Immature natural killer cell (primary cell): ENCODE data around the gene ARHGEF16. TPM values are rescaled to one million over a fixed set of nuclear protein-coding genes. Genes with fewer than 3 reads are reported as not detected.

Experiments used
- DNase-seq, 3 donors: peaks; one replicate each; pipeline ENCODE4 v3.0.0; 2022; ENCODE audit warnings: mixed read lengths in 1 of 3
- H3K27ac Mint-ChIP-seq, 6 donors: one replicate each; pipeline ENCODE4 v1.8.0; 2020; ENCODE audit warnings: mixed read lengths in 6 of 6, mild to moderate bottlenecking in 5 of 6, inconsistent platforms in 4 of 6, moderate library complexity in 3 of 6
- H3K27me3 Mint-ChIP-seq, 3 donors: one replicate each; pipeline ENCODE4 v1.8.0; 2020 to 2021; ENCODE audit warnings: low read depth in 3 of 3, mild to moderate bottlenecking in 3 of 3, mixed read lengths in 3 of 3, moderate library complexity in 3 of 3, inconsistent platforms in 1 of 3
- H3K36me3 Mint-ChIP-seq, 3 donors: one replicate each; pipeline ENCODE4 v1.8.0; 2020; ENCODE audit warnings: mixed read lengths in 3 of 3, inconsistent platforms in 2 of 3, mild to moderate bottlenecking in 2 of 3
- H3K4me1 Mint-ChIP-seq, 2 donors: one replicate each; pipeline ENCODE4 v1.8.0; 2020; ENCODE audit warnings: inconsistent platforms in 2 of 2, mild to moderate bottlenecking in 2 of 2, mixed read lengths in 2 of 2, moderate library complexity in 1 of 2
- H3K4me3 Mint-ChIP-seq, 5 donors: one replicate each; pipeline ENCODE4 v1.8.0; 2020; ENCODE audit warnings: mild to moderate bottlenecking in 5 of 5, mixed read lengths in 5 of 5, inconsistent platforms in 3 of 5, moderate library complexity in 3 of 5
- H3K9me3 Mint-ChIP-seq, 6 donors: one replicate each; pipeline ENCODE4 v1.8.0; 2020; ENCODE audit warnings: mild to moderate bottlenecking in 6 of 6, mixed read lengths in 6 of 6, inconsistent platforms in 4 of 6, moderate library complexity in 3 of 6
- polyA plus RNA-seq, 3 donors: library from polyadenylated mRNA; unstranded; fragments of 300-500 nt; fragmentation: Illumina TruSeq; gene quantifications; one replicate each; pipeline ENCODE4 v1.2.3, GENCODE V29; 2021

Gene ARHGEF16
- polyA plus RNA-seq, 3 donors from 2014 or later = not detected

- Mint-ChIP-seq H3K27me3 (no peaks in the 10 kb centered on the region), H3K27ac (no peak overlapping the region), H3K36me3 (no peaks in the 10 kb centered on the region), H3K4me3 (no peak overlapping the region), H3K4me1 (no peaks in the 10 kb centered on the region), H3K9me3 (no peaks in the 10 kb centered on the region)
- no peak for DNase-seq
These were observed 45.9 kb downstream of the ARHGEF16 start for GRCh38 chr1:3500265-3500835.

DNA sequence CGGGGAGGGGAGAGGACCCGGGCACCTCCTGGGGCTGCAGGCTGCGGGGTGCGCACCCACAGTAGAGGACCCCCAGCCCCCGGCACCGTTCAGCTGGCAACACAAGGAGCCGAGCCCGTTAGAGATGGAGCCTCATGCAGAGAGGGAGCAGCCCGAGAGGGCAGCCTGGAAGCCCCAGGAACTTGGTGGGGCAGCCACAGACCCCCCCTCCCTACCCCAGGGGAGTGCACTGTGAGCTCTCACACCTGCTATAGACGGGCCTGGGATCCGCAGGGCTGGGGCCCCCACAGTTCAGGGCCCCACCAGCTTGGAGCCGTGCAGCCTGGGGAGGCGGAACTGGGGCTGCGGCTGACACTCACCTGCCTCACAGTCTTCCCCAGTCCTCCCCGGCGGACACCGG lies 47.0 kb downstream of the ARHGEF16 start:
- no peak for DNase-seq
- H3K4me3 Mint-ChIP-seq = no peak overlapping the region
- no peaks in the 10 kb centered on the region for H3K4me1 Mint-ChIP-seq
- no peaks in the 10 kb centered on the region for H3K9me3 Mint-ChIP-seq
- no peaks in the 10 kb centered on the region for H3K36me3 Mint-ChIP-seq
- no peaks in the 10 kb centered on the region for H3K27me3 Mint-ChIP-seq
- H3K27ac Mint-ChIP-seq = no peak overlapping the region

- H3K4me3 Mint-ChIP-seq = no peak overlapping the region
- H3K9me3 Mint-ChIP-seq = no peaks in the 10 kb centered on the region
- H3K4me1 Mint-ChIP-seq = no peaks in the 10 kb centered on the region
- no peak overlapping the region for H3K27ac Mint-ChIP-seq
- DNase-seq = no peak
- H3K27me3 Mint-ChIP-seq = no peaks in the 10 kb centered on the region
- no peaks in the 10 kb centered on the region for H3K36me3 Mint-ChIP-seq
These were observed 47.6 kb downstream of the ARHGEF16 start for GRCh38 chr1:3501856-3502640.

- Mint-ChIP-seq H3K9me3 (no peaks in the 10 kb centered on the region), H3K4me3 (no peak overlapping the region), H3K36me3 (no peaks in the 10 kb centered on the region), H3K4me1 (no peaks in the 10 kb centered on the region), H3K27ac (no peak overlapping the region), H3K27me3 (no peaks in the 10 kb centered on the region)
- no peak for DNase-seq
These were observed 48.4 kb downstream of the ARHGEF16 start for GRCh38 chr1:3502641-3503524.

DNA sequence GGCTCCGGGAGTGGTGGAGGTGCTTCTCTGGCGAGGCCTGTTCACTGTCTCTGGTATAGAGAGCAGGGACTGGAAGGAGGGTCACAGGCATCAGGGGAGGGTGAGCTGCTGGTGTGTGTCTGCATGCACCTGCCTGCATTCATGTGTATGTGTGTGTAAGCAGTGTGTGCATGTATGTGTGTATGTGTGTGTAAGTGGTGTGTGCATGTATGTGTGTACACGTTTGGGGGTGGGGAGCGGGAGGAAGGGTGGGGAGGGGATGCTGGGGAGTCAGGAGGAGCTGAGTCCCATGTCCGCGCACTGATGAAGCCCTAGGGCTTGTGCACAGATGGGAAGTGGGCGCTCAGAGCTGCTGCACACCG lies 49.0 kb downstream of the ARHGEF16 start:
- Mint-ChIP-seq H3K27ac (no peak overlapping the region), H3K9me3 (no peaks in the 10 kb centered on the region), H3K27me3 (peaks cover 0 to 3% (median 0%) of the 10 kb centered on the region in 3 donors), H3K4me3 (no peak overlapping the region), H3K36me3 (no peaks in the 10 kb centered on the region), H3K4me1 (no peaks in the 10 kb centered on the region)
- DNase-seq = no peak

- Mint-ChIP-seq H3K4me1 (no peaks in the 10 kb centered on the region), H3K4me3 (no peak overlapping the region), H3K27me3 (peaks cover 0 to 3% (median 0%) of the 10 kb centered on the region in 3 donors), H3K36me3 (no peaks in the 10 kb centered on the region), H3K9me3 (no peaks in the 10 kb centered on the region), H3K27ac (no peak overlapping the region)
- DNase-seq = no peak
These were observed 49.8 kb downstream of the ARHGEF16 start for GRCh38 chr1:3504151-3504821.

DNA sequence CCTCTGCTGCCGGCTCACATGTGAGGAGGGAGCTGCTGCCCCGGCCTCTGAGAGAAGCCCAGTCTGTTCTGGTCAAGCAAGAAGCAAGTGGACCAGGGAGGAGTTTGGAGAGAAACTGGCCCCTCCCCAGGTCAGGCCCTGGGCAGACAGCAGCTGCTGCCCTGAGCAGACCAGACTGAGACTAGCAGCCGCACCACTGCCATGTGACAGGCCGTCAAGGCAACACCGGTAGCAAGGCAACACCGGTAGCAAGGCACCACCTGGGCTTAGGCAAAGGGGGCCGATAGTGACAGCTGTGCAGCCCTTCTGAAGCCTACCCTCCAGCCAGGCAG lies 50.3 kb downstream of the ARHGEF16 start:
- no peaks in the 10 kb centered on the region for H3K9me3 Mint-ChIP-seq
- H3K4me1 Mint-ChIP-seq = no peaks in the 10 kb centered on the region
- H3K27ac Mint-ChIP-seq = no peak overlapping the region
- no peak for DNase-seq
- no peak overlapping the region for H3K4me3 Mint-ChIP-seq
- H3K27me3 Mint-ChIP-seq = peaks cover 0 to 3% (median 0%) of the 10 kb centered on the region in 3 donors
- no peaks in the 10 kb centered on the region for H3K36me3 Mint-ChIP-seq

GRCh38 chr1:3505161-3505560 lies 50.7 kb downstream of the ARHGEF16 start:
- Mint-ChIP-seq H3K4me1 (no peaks in the 10 kb centered on the region), H3K27ac (no peak overlapping the region), H3K36me3 (no peaks in the 10 kb centered on the region), H3K27me3 (peaks cover 0 to 3% (median 0%) of the 10 kb centered on the region in 3 donors), H3K4me3 (no peak overlapping the region), H3K9me3 (no peaks in the 10 kb centered on the region)
- no peak for DNase-seq

DNA sequence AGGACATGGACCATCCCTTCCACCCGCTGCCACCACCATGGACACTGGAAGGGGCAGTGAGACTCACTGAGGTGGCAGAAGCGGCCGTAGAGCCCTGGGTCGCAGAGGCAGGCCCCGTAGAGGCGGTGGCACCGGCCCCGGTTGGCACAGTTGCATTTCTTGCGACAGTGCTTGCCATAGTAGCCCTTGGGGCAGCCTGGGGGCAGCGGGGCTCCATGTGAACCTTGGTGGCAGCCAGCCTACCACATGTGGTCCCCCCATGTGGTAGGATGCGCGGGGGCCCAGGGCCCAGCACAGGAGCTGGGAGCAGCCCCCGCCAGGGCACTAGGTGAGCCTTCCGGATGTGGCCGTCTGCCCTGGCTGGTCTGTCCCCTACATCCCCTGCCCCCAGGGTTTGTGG lies 51.6 kb downstream of the ARHGEF16 start:
- Mint-ChIP-seq H3K9me3 (no peaks in the 10 kb centered on the region), H3K36me3 (no peaks in the 10 kb centered on the region), H3K4me3 (no peak overlapping the region), H3K27me3 (peaks cover 0 to 3% (median 0%) of the 10 kb centered on the region in 3 donors), H3K4me1 (no peaks in the 10 kb centered on the region), H3K27ac (no peak overlapping the region)
- no peak for DNase-seq

DNA sequence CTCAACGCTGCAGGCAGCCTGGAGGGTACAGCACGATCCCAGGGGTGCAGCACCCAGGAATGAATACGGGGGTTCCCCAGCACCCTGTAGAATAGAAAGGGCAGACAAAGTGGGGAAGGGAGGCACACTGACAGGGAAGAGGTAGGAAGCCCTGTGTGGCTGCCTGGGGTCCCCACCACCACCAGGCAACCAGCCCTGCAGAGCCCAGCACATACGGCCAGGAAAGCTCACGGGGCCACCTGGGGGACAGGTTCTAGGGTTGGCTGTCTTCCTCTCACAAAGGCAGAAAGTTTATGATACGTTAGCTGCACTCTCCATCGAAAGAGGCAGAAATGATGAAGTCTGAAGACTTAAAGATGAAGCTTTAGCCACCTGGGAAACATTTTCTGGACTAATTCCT lies 52.5 kb downstream of the ARHGEF16 start:
- no peaks in the 10 kb centered on the region for H3K9me3 Mint-ChIP-seq
- no peak overlapping the region for H3K4me3 Mint-ChIP-seq

DNA sequence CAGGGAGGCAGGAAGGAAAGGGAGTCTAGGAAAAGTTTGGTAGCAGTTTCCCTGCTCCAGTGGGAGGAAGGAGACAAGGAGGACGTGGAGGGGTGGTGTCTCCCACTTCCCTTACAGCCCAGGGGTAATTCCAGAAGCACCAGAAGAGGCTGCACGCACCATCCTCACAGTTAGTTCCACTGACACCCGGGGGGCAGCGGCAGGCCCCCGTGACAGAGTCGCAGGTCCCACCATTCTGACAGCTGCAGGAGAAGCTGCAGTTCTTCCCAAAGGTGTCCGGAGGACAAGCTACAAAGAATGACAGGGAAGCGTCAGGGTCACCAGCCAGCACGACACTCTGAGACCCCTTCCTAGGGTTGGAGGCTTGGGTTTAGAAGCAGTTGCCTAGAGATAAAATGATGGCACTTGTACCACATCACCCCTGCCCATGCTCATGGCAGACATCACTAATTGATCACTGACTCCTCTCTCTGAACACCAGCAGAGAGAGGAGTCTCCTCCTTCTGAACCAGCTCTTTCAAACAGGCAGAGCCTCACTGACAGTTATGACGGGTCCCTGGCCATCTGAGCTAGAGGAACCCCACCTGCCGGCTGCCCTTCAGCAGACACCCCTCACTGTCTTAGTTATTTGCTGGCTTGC lies 53.3 kb downstream of the ARHGEF16 start:
- peaks cover 0 to 3% (median 2%) of the 10 kb centered on the region in 3 donors for H3K27me3 Mint-ChIP-seq
- no peaks in the 10 kb centered on the region for H3K4me1 Mint-ChIP-seq
- no peak overlapping the region for H3K4me3 Mint-ChIP-seq
- DNase-seq = no peak
- H3K9me3 Mint-ChIP-seq = no peaks in the 10 kb centered on the region
- no peak overlapping the region for H3K27ac Mint-ChIP-seq
- H3K36me3 Mint-ChIP-seq = no peaks in the 10 kb centered on the region

More for the DNA sequence above, 52.5 kb downstream of the ARHGEF16 start:
- Mint-ChIP-seq H3K36me3 (no peaks in the 10 kb centered on the region), H3K4me1 (no peaks in the 10 kb centered on the region), H3K27ac (no peak overlapping the region), H3K27me3 (peaks cover 0 to 3% (median 2%) of the 10 kb centered on the region in 3 donors)
- DNase-seq = no peak

GRCh38 chr1:3508757-3509415 lies 54.4 kb downstream of the ARHGEF16 start:
- Mint-ChIP-seq H3K9me3 (no peaks in the 10 kb centered on the region), H3K27ac (no peak overlapping the region), H3K4me1 (no peaks in the 10 kb centered on the region), H3K4me3 (no peak overlapping the region), H3K27me3 (peaks cover 0 to 3% (median 2%) of the 10 kb centered on the region in 3 donors), H3K36me3 (no peaks in the 10 kb centered on the region)
- no peak for DNase-seq

GRCh38 chr1:3509721-3510120 lies 55.3 kb downstream of the ARHGEF16 start:
- no peak overlapping the region for H3K4me3 Mint-ChIP-seq
- no peaks in the 10 kb centered on the region for H3K36me3 Mint-ChIP-seq
- no peaks in the 10 kb centered on the region for H3K4me1 Mint-ChIP-seq
- H3K9me3 Mint-ChIP-seq = no peaks in the 10 kb centered on the region
- no peak for DNase-seq
- H3K27me3 Mint-ChIP-seq = peaks cover 0 to 3% (median 2%) of the 10 kb centered on the region in 3 donors
- no peak overlapping the region for H3K27ac Mint-ChIP-seq
